ENCODE measurements around the gene PASD1. TPM values are rescaled to one million over a fixed set of nuclear protein-coding genes. Genes with fewer than 3 reads are reported as not detected.

The PASD1 gene
- total RNA-seq, 1 donor from 2014 or later, result not detected

- Mint-ChIP-seq H3K4me3 (no peak overlapping the region), H3K27me3 (ENCODE audit: insufficient read depth, low read depth) (no peaks in the 10 kb centered on the region), H3K4me1 (no peaks in the 10 kb centered on the region), H3K9me3 (no peaks in the 10 kb centered on the region), H3K27ac (no peak overlapping the region), H3K36me3 (no peaks in the 10 kb centered on the region)
- H3K4me1 ChIP-seq, result no peaks in the 10 kb centered on the region
- no peak overlapping the region for H3K4me2 ChIP-seq
- H4K20me1 ChIP-seq (ENCODE audit: low read depth), result no peaks in the 10 kb centered on the region
- H3K9ac ChIP-seq, result no peak overlapping the region
- DNase-seq (ENCODE audit: low spot score), result no peak
- no peak overlapping the region for H2AFZ ChIP-seq (replicated peaks)
- no peaks in the 10 kb centered on the region for H3K9me3 ChIP-seq (ENCODE audit: low read depth)
- H3K27ac ChIP-seq, result no peak overlapping the region
- H3K36me3 ChIP-seq, result no peaks in the 10 kb centered on the region
- no peak overlapping the region for H3K4me3 ChIP-seq
- H3F3A ChIP-seq (ENCODE audit: low read depth), result no peaks in the 10 kb centered on the region
- no peak for TF ChIP-seq CTCF (IDR thresholded peaks at IDR 0.05)
- no peak for TF ChIP-seq EZH2 (IDR thresholded peaks at IDR 0.05)
- no peak for TF ChIP-seq EZH2phosphoT487 (IDR thresholded peaks at IDR 0.05)
- no peaks in the 10 kb centered on the region for H3K27me3 ChIP-seq
- no peaks in the 10 kb centered on the region for H3K79me2 ChIP-seq (ENCODE audit: low read depth)
These were observed 45.7 kb downstream of the PASD1 start for GRCh38 chrX:151609222-151609621.

- no peak overlapping the region for H3K9ac ChIP-seq
- TF ChIP-seq EZH2phosphoT487 (IDR thresholded peaks at IDR 0.05), result no peak
- no peak for TF ChIP-seq EZH2 (IDR thresholded peaks at IDR 0.05)
- no peak for TF ChIP-seq CTCF (IDR thresholded peaks at IDR 0.05)
- H3K27ac Mint-ChIP-seq, result no peak overlapping the region
- no peaks in the 10 kb centered on the region for H3K9me3 Mint-ChIP-seq
- H3K79me2 ChIP-seq (ENCODE audit: low read depth), result no peaks in the 10 kb centered on the region
- H3K27me3 Mint-ChIP-seq (ENCODE audit: insufficient read depth, low read depth), result no peaks in the 10 kb centered on the region
- no peaks in the 10 kb centered on the region for H3K36me3 Mint-ChIP-seq
- DNase-seq (ENCODE audit: low spot score), result no peak
- no peaks in the 10 kb centered on the region for H3K4me1 ChIP-seq
- no peaks in the 10 kb centered on the region for H3K36me3 ChIP-seq
- no peaks in the 10 kb centered on the region for H4K20me1 ChIP-seq (ENCODE audit: low read depth)
- H3K4me3 ChIP-seq, result no peak overlapping the region
- no peak overlapping the region for H2AFZ ChIP-seq (replicated peaks)
- H3K9me3 ChIP-seq (ENCODE audit: low read depth), result no peaks in the 10 kb centered on the region
- H3K4me3 Mint-ChIP-seq, result no peak overlapping the region
- H3K27me3 ChIP-seq, result no peaks in the 10 kb centered on the region
- H3F3A ChIP-seq (ENCODE audit: low read depth), result no peaks in the 10 kb centered on the region
- H3K4me2 ChIP-seq, result no peak overlapping the region
- no peaks in the 10 kb centered on the region for H3K4me1 Mint-ChIP-seq
- H3K27ac ChIP-seq, result no peak overlapping the region
These were observed 57.9 kb downstream of the PASD1 start for GRCh38 chrX:151621422-151621821.

- no peaks in the 10 kb centered on the region for H3F3A ChIP-seq (ENCODE audit: low read depth)
- no peak for TF ChIP-seq EZH2 (IDR thresholded peaks at IDR 0.05)
- no peak for TF ChIP-seq EZH2phosphoT487 (IDR thresholded peaks at IDR 0.05)
- no peak for TF ChIP-seq CTCF (IDR thresholded peaks at IDR 0.05)
These were observed 61.2 kb downstream of the PASD1 start for GRCh38 chrX:151624677-151625076.

More at GRCh38 chrX:151624677-151625076, 61.2 kb downstream of the PASD1 start:
- Histone ChIP-seq H3K9ac (no peak overlapping the region), H3K27me3 (no peaks in the 10 kb centered on the region), H3K9me3 (ENCODE audit: low read depth) (no peaks in the 10 kb centered on the region), H4K20me1 (ENCODE audit: low read depth) (no peaks in the 10 kb centered on the region), H3K79me2 (ENCODE audit: low read depth) (no peaks in the 10 kb centered on the region), H3K4me3 (no peak overlapping the region), H3K27ac (no peak overlapping the region), H3K4me2 (no peak overlapping the region), H3K36me3 (no peaks in the 10 kb centered on the region), H3K4me1 (no peaks in the 10 kb centered on the region), H2AFZ (replicated peaks) (no peak overlapping the region)
- Mint-ChIP-seq H3K4me3 (no peak overlapping the region), H3K4me1 (no peaks in the 10 kb centered on the region), H3K36me3 (no peaks in the 10 kb centered on the region), H3K27me3 (ENCODE audit: insufficient read depth, low read depth) (no peaks in the 10 kb centered on the region), H3K9me3 (peaks cover 2% of the 10 kb centered on the region), H3K27ac (no peak overlapping the region)
- DNase-seq (ENCODE audit: low spot score), result no peak

All from neural progenitor cell (in vitro differentiated cells).